Esophagus muscularis mucosa (tissue), 4 donors: ENCODE results near the gene WDSUB1. TPM values are rescaled to one million over a fixed set of nuclear protein-coding genes. Genes with fewer than 3 reads are reported as not detected.
A peak's percentile ranks its signal among the peaks of the same experiment; 100 is the strongest.

Experiments used
- DNase-seq: peaks from one replicate; pipeline ENCODE4 v3.0.0-alpha.2; 2017; ENCODE audit errors: extremely low spot score
- H3K27ac ChIP-seq, 4 donors: fragments of 200-600 bp; sonication (generic); replicated peaks in 1 of 4; 1 replicate in 3 of 4; 2 replicates in 1 of 4; pipeline ENCODE4 v1.5.1; 2016 to 2019; ENCODE audit warnings: mild to moderate bottlenecking in 1 of 4
- H3K27me3 ChIP-seq, 4 donors: fragments of 200-600 bp; sonication (generic); one replicate each; pipeline versions ENCODE4 v1.5.1 to v1.6.0; 2016 to 2019
- H3K36me3 ChIP-seq, 4 donors: fragments of 200-600 bp; sonication (generic); one replicate each; pipeline ENCODE4 v1.5.1; 2016 to 2019
- H3K4me1 ChIP-seq, 4 donors: fragments of 200-600 bp; sonication (generic); one replicate each; pipeline ENCODE4 v1.5.1; 2016 to 2019
- H3K4me3 ChIP-seq, 4 donors: fragments of 200-600 bp; sonication (generic); 1 replicate in 2 of 4; 2 replicates in 2 of 4; pipeline ENCODE4 v1.5.1; 2016 to 2019; ENCODE audit warnings: mild to moderate bottlenecking in 4 of 4, moderate library complexity in 1 of 4
- H3K9me3 ChIP-seq, 4 donors: fragments of 200-600 bp; sonication (generic); 1 replicate in 3 of 4; 2 replicates in 1 of 4; pipeline ENCODE4 v1.5.1; 2016 to 2019
- EP300 ChIP-seq: sonication (generic); formaldehyde crosslinking; IDR thresholded peaks from one replicate; pipeline ENCODE4 v1.6.1; 2017; ENCODE audit warnings: antibody characterized with exemption
- POLR2A ChIP-seq: fragments of 450-650 bp; IDR thresholded peaks from one replicate; pipeline ENCODE4 v1.6.1; 2017; ENCODE audit warnings: antibody characterized with exemption, moderate library complexity, mild to moderate bottlenecking, low read depth
- POLR2AphosphoS5 ChIP-seq, 2 donors: sonication (generic); formaldehyde crosslinking; IDR thresholded peaks; one replicate each; pipeline ENCODE4 v1.6.1; 2017; ENCODE audit warnings: antibody characterized with exemption in 2 of 2
- WGBS: methylation state at CpG from one replicate; pipeline ENCODE4 v1.1.5; 2018; 5-methylcytosine and 5-hydroxymethylcytosine counted together
- intact Hi-C: fragments of 100-400 bp; cut with DNase I; formaldehyde crosslinking; loops from one replicate; pipeline ENCODE4 v1.15.1; 2023
- total RNA-seq, 4 donors: library from RNA; depleted of rRNA; stranded (reverse); fragments of >200 nt; gene quantifications; one replicate each; pipeline versions ENCODE4 v1.1.0 to v1.2.1, GENCODE V29; 2016
- TF ChIP-seq, protein P1 (sequence below), 3 experiments: fragments of 200-600 bp in 2 of 3; fragments of 450-650 bp in 1 of 3; sonication (generic) in 2 of 3; IDR thresholded peaks; one replicate each; pipeline ENCODE4 v1.5.1; 2017 to 2019; ENCODE audit warnings: antibody characterized with exemption in 3 of 3, mild to moderate bottlenecking in 2 of 3, moderate library complexity in 1 of 3

The WDSUB1 gene
- total RNA-seq, 4 donors from 2014 or later: 3.5 to 7.9 (median 4.4) TPM

DNA sequence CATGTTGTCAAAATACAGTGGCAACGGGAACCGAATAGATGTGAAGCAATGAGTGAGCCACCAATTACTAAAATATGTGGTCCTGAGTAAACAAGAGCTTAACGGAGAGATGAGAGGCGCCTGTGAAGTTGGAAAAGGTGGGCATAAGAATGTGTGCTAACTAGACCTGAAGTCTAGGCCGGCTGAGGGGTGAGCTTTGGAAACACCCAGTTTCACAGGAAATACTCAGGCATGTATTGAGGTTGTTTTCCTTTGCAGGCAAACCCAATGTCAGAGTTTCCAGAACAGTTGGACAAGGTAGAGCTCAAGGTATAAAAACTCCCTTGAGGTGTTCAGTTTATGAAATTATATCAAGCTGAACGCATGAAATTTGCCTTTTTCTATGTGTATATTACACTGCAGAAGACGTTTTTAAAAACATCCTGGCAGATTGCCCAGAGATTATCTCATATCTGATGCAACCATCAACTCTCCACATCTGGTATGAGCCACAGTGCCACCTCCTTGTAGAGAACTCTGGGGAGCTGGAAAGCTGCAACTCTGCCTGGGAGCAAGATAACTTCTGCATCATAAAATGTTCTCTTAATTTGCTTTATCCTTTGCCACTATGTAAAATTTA lies 3.9 kb upstream of the WDSUB1 start:
- no peak for DNase-seq
- H3K27me3 ChIP-seq: no peaks in the 10 kb centered on the region
- peaks cover 6 to 21% (median 16%) of the 10 kb centered on the region in 4 donors for H3K4me1 ChIP-seq
- TF ChIP-seq EP300: no peak
- TF ChIP-seq, protein P1, sequence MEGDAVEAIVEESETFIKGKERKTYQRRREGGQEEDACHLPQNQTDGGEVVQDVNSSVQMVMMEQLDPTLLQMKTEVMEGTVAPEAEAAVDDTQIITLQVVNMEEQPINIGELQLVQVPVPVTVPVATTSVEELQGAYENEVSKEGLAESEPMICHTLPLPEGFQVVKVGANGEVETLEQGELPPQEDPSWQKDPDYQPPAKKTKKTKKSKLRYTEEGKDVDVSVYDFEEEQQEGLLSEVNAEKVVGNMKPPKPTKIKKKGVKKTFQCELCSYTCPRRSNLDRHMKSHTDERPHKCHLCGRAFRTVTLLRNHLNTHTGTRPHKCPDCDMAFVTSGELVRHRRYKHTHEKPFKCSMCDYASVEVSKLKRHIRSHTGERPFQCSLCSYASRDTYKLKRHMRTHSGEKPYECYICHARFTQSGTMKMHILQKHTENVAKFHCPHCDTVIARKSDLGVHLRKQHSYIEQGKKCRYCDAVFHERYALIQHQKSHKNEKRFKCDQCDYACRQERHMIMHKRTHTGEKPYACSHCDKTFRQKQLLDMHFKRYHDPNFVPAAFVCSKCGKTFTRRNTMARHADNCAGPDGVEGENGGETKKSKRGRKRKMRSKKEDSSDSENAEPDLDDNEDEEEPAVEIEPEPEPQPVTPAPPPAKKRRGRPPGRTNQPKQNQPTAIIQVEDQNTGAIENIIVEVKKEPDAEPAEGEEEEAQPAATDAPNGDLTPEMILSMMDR (IDR thresholded peaks at IDR 0.05): no peak
- intact Hi-C loops: no loop called here
- 48% methylated on average over 7 of the region's 7 CpGs for WGBS
- no peaks in the 10 kb centered on the region for H3K9me3 ChIP-seq
- H3K27ac ChIP-seq: no peak overlapping the region
- H3K4me3 ChIP-seq: no peak overlapping the region
- no peaks in the 10 kb centered on the region for H3K36me3 ChIP-seq

DNA sequence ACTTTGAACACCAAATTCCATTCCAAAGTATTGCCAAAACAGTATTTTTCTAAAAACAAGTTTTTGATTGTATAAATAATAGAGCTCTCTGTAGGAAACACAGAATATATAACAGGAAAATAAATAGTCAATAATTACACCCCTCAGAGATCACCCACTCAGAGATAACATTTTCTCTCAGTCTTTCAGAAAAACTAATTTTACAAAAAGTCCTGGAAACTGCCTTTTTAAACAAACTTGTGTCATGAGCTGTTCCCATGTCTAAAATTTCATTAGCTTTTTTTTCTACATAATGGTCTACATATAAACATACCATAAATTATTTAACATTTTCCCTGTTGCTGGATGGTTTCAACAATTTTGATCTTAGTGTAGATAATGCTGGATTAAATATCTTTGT lies 1.2 kb upstream of the WDSUB1 start:
- TF ChIP-seq POLR2A (no peak), POLR2AphosphoS5 (IDR thresholded peaks at IDR 0.05) (no peak), EP300 (no peak)
- TF ChIP-seq, protein P1 (IDR thresholded peaks at IDR 0.05): no peak
- no peaks in the 10 kb centered on the region for H3K27me3 ChIP-seq
- peaks cover 9 to 29% (median 24%) of the 10 kb centered on the region in 4 donors for H3K4me1 ChIP-seq
- intact Hi-C loops: no loop called here
- H3K36me3 ChIP-seq: peaks cover 0 to 2% (median under 1%) of the 10 kb centered on the region in 4 donors
- DNase-seq: no peak
- H3K4me3 ChIP-seq: peak overlapping the region in 1 of 4 donors; percentile 98
- no peaks in the 10 kb centered on the region for H3K9me3 ChIP-seq
- peak overlapping the region in 3 of 4 donors; percentile 86 to 93 (median 88) for H3K27ac ChIP-seq

DNA sequence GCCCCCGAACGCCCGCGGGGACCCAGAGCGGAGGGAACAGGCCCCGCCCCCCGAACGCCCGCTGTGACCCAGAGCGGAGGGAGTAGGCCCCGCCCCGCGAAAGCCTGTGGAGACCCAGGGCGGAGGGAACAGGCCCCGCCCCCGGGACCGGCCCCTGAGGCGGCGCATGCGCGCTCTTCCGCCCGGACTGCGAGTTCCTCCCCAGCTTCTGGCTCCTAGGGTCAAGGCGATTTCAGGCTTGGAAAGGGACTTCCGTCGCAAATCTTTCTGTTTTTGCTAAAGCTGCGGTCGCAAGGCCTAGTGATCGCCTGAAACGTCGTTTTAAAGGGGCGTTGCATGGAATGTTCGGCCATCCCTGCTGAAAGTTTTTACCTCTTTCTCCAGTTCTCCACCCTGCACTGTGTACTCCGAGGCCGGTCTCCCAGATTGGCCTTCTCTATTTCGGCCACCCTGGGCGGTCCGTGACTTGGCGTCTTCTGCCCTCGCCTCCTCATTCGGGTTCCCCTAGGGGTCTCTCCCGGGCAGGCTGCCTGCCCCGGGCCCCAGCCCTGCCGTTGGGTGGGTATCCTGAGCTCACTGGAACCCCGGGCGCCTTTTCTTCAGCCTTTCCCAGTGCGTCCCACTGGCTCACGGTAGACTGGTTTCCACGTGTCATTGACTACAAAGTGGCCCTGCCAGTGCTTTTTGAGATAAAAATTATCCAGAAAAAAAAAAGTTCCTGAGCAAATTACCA lies 372 bp upstream of the WDSUB1 start:
- Histone ChIP-seq H3K36me3 (peaks cover 0 to 5% (median 2%) of the 10 kb centered on the region in 4 donors), H3K9me3 (no peaks in the 10 kb centered on the region), H3K4me3 (peak overlapping the region; percentile 87 to 99 (median 96)), H3K27me3 (no peaks in the 10 kb centered on the region), H3K27ac (peak overlapping the region; percentile 86 to 94 (median 90)), H3K4me1 (peaks cover 9 to 29% (median 24%) of the 10 kb centered on the region in 4 donors)
- TF ChIP-seq POLR2AphosphoS5 (IDR thresholded peaks at IDR 0.05) (peak; percentile 86 to 89), EP300 (no peak)
- intact Hi-C loops: no loop called here
- 1% methylated on average over 23 of the region's 50 CpGs for WGBS
- peak; percentile 98 for DNase-seq

DNA sequence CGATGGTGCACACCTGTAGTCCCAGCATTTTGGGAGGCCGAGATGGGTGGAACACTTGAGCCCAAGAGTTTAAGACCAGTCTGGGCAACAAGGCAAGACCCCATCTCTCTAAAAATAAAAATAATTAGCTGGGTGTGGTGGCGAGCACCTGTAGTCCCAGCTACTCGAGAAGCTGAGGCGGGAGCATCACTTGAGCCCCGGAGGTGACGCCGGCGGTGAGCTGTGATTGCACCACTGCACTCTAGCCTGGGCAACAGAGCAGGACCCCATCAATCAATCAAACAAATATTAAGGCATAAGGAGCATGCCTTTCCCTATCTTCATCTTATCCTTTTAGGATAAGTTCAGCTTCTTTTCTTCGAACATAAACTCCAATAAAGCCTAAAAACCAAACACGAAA lies 1.1 kb downstream of the WDSUB1 start:
- H3K36me3 ChIP-seq: peaks cover 0 to 18% (median 9%) of the 10 kb centered on the region in 4 donors
- intact Hi-C loops: no loop called here
- TF ChIP-seq, protein P1 (IDR thresholded peaks at IDR 0.05): no peak
- no peak for TF ChIP-seq EP300
- peaks cover 9 to 25% (median 22%) of the 10 kb centered on the region in 4 donors for H3K4me1 ChIP-seq
- no peak for DNase-seq
- no peaks in the 10 kb centered on the region for H3K27me3 ChIP-seq
- 88% methylated on average over 11 of the region's 11 CpGs for WGBS
- H3K4me3 ChIP-seq: peak overlapping the region; percentile 87 to 99 (median 96)
- H3K9me3 ChIP-seq: no peaks in the 10 kb centered on the region
- peak overlapping the region; percentile 86 to 94 (median 90) for H3K27ac ChIP-seq

DNA sequence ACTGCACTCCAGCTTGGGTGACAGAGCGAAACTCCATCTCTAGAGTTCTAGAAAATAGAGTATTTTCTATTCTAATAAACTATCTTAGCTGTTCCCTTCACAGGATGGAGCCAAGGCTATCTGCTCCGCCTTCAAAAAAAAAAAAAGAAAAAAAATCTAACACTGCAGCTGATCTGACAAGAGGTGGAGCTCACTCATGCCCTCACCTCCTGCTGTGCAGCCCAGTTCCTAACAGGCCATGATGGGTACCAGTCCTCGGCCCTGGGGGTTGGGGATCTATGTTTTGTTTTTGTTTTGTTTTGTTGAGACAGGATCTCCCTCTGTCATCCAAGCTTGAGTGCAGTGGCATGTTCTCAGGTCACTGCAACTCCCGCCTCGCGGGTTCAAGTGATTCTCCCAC lies 3.0 kb downstream of the WDSUB1 start:
- no peak overlapping the region for H3K4me3 ChIP-seq
- 94% methylated on average over 6 of the region's 6 CpGs for WGBS
- intact Hi-C loops: no loop called here
- H3K9me3 ChIP-seq: no peaks in the 10 kb centered on the region
- no peak for DNase-seq
- H3K27ac ChIP-seq: no peak overlapping the region
- H3K27me3 ChIP-seq: no peaks in the 10 kb centered on the region
- H3K36me3 ChIP-seq: peaks cover 0 to 31% (median 11%) of the 10 kb centered on the region in 4 donors
- H3K4me1 ChIP-seq: peaks cover 9 to 22% (median 20%) of the 10 kb centered on the region in 4 donors
- TF ChIP-seq EP300 (no peak), POLR2AphosphoS5 (IDR thresholded peaks at IDR 0.05) (no peak), POLR2A (no peak)
- TF ChIP-seq, protein P1 (IDR thresholded peaks at IDR 0.05): no peak
